HepG2 (cell line): Measurements from ENCODE around the gene LAMA5. TPM values are rescaled to one million over a fixed set of nuclear protein-coding genes. Genes with fewer than 3 reads are reported as not detected.

Experiments used
- ATAC-seq: fragments of 200-7000 bp; cut with Tn5 transposase; 3 replicates; pipeline ENCODE4 v1.9.1; 2020; ENCODE audit warnings: mild to moderate bottlenecking, moderate library complexity
- BruUV-seq: library from RNA; stranded (reverse); fragments of 400-500 nt; replicated peaks from 2 replicates; lab custom pipeline; 2021; lab: Mats Ljungman, UMichigan
- CTCF ChIA-PET: fragments of 300-600 bp; formaldehyde crosslinking; extraction: SDS; loops from one replicate; lab custom pipeline; 2021; ENCODE audit warnings: low total read pairs, inconsistent platforms, low intra/inter-chr PET ratio; lab: Yijun Ruan, JAX
- POLR2A ChIA-PET: fragments of 350-600 bp; sonication (Branson Sonifier 250); formaldehyde crosslinking; loops from one replicate; lab custom pipeline; 2020; ENCODE audit warnings: antibody characterized with exemption, inconsistent platforms; lab: Yijun Ruan, JAX
- DNase-seq: peaks from one replicate; pipeline ENCODE4 v3.0.0-alpha.2; 2015; ENCODE audit warnings: low spot score
- FAIRE-seq: peaks from 3 replicates; lab custom pipeline; 2011; peaks lifted over from hg19 to GRCh38; lab: Jason Lieb, UNC
- H2AFZ ChIP-seq: one replicate; pipeline ENCODE4 v1.6.1; 2011; ENCODE audit warnings: low read length, inconsistent platforms
- H3K27ac ChIP-seq: fragments of 300-600 bp; 3 replicates; pipeline ENCODE4 v1.8.0; 2011; ENCODE audit warnings: mixed run types, mild to moderate bottlenecking, mixed read lengths, low read length, inconsistent platforms; ENCODE audit not compliant: insufficient read depth; ENCODE audit errors: extremely low read length
- H3K27me3 ChIP-seq, 2 experiments: fragments of 200-600 bp in 1 of 2; 2 replicates in 1 of 2; 3 replicates in 1 of 2; pipeline versions ENCODE4 v1.6.0 to v1.8.0; 2011; ENCODE audit warnings: low read length in 2 of 2, mild to moderate bottlenecking in 2 of 2, moderate library complexity in 2 of 2, inconsistent platforms in 1 of 2; ENCODE audit not compliant: insufficient read depth in 2 of 2, control insufficient read depth in 1 of 2
- H3K36me3 ChIP-seq, 2 experiments: fragments of 200-600 bp in 1 of 2; replicated peaks in 1 of 2; 2 replicates in 1 of 2; 3 replicates in 1 of 2; pipeline versions ENCODE4 v1.5.1 to v1.8.0; 2011; ENCODE audit warnings: low read length in 2 of 2, inconsistent platforms in 1 of 2; ENCODE audit not compliant: insufficient read depth in 2 of 2, control insufficient read depth in 1 of 2
- H3K4me1 ChIP-seq: 2 replicates; pipeline ENCODE4 v1.5.1; 2012; ENCODE audit warnings: low read length, inconsistent platforms; ENCODE audit not compliant: insufficient read depth
- H3K4me2 ChIP-seq: 2 replicates; pipeline ENCODE4 v1.6.0; 2011; ENCODE audit warnings: low read depth, low read length, inconsistent platforms
- H3K4me3 ChIP-seq, 3 experiments: fragments of 200-600 bp in 1 of 3; sonication (generic), shearing (Covaris generic) in 1 of 3; replicated peaks in 1 of 3; 2 replicates each; pipeline ENCODE4 v1.5.1; 2011 to 2016; ENCODE audit warnings: low read length in 3 of 3, inconsistent platforms in 2 of 3, low read depth in 2 of 3, mild to moderate bottlenecking in 2 of 3, control low read depth in 1 of 3, mixed read lengths in 1 of 3; ENCODE audit not compliant: insufficient read depth in 1 of 3
- H3K79me2 ChIP-seq: one replicate; pipeline ENCODE4 v1.6.1; 2011; ENCODE audit warnings: low read length, inconsistent platforms; ENCODE audit not compliant: insufficient read depth
- H3K9ac ChIP-seq: 2 replicates; pipeline ENCODE4 v1.6.0; 2011; ENCODE audit warnings: mild to moderate bottlenecking, low read depth, low read length, inconsistent platforms; ENCODE audit not compliant: insufficient read depth
- H3K9me3 ChIP-seq: 2 replicates; pipeline ENCODE4 v1.5.1; 2012; ENCODE audit warnings: mild to moderate bottlenecking, low read length
- H4K20me1 ChIP-seq: 2 replicates; pipeline ENCODE4 v1.6.0; 2011; ENCODE audit warnings: inconsistent platforms, mild to moderate bottlenecking, low read length, moderate library complexity; ENCODE audit not compliant: insufficient read depth
- AGO2 ChIP-seq: fragments of 200-400 bp; formaldehyde crosslinking; optimal IDR thresholded peaks from 2 replicates; pipeline ENCODE3; 2017; ENCODE audit warnings: mild to moderate bottlenecking, low read depth, low read length, moderate library complexity
- NCOR1 ChIP-seq: fragments of 200-600 bp; sonication (generic); IDR thresholded peaks from 2 replicates; pipeline ENCODE4 v1.7.0; 2017; ENCODE audit warnings: antibody characterized with exemption, low read length, borderline replicate concordance
- RARA ChIP-seq: IDR thresholded peaks from 2 replicates; pipeline ENCODE4 v1.6.1; 2016; ENCODE audit warnings: missing genetic modification reagents, missing compliant biosample characterization
- U2AF2 ChIP-seq: fragments of 200-400 bp; formaldehyde crosslinking; IDR thresholded peaks from 2 replicates; pipeline ENCODE4 v1.6.1; 2017; ENCODE audit warnings: low read depth, mild to moderate bottlenecking, low read length
- ZBTB7B ChIP-seq: sonication (generic); formaldehyde crosslinking; IDR thresholded peaks from 2 replicates; pipeline ENCODE4 v1.4.0; 2020; ENCODE audit warnings: missing genetic modification reagents
- ZNF740 ChIP-seq: sonication (generic); formaldehyde crosslinking; IDR thresholded peaks from 2 replicates; pipeline ENCODE4 v1.4.0; 2020; ENCODE audit warnings: missing genetic modification reagents
- ZSCAN29 ChIP-seq: sonication (generic); formaldehyde crosslinking; conservative IDR thresholded peaks from 2 replicates; pipeline ENCODE4 v1.4.0; 2020; ENCODE audit warnings: mild to moderate bottlenecking, missing genetic modification reagents
- WGBS: methylation state at CpG from one replicate; pipeline ENCODE4 v1.1.6; 2017; ENCODE audit warnings: low lambda C conversion rate; 5-methylcytosine and 5-hydroxymethylcytosine counted together
- in situ Hi-C: cut with HindIII; loops from 2 replicates; pipeline ENCODE4 v1.10.0; 2017; ENCODE audit warnings: low pct_unique_long_range_greater_than_20kb; ENCODE audit not compliant: extremely low pct_ligation_motif_present
- intact Hi-C: fragments of 100-400 bp; cut with micrococcal nuclease; formaldehyde crosslinking; loops from one replicate; pipeline ENCODE4 v1.10.0; 2022; ENCODE audit not compliant: unreplicated experiment
- polyA plus RNA-seq, 8 experiments: library from polyadenylated mRNA; depleted of rRNA in 3 of 8; stranded (reverse) in 7 of 8; unstranded in 1 of 8; fragments of >200 nt; fragmentation: Illumina TruSeq in 4 of 8; extraction: Trizol in 4 of 8; gene quantifications; 2 replicates each; pipeline versions ENCODE4 v1.2.1 to v1.2.3, GENCODE V29; 2011 to 2016; ENCODE audit warnings: low read depth in 4 of 8, missing spikeins in 1 of 8, mixed read lengths in 1 of 8; ENCODE audit not compliant: insufficient read depth in 1 of 8
- total RNA-seq, 5 experiments: library from RNA; depleted of rRNA; stranded (reverse); fragments of >200 nt; fragmentation: Illumina TruSeq; extraction: Trizol; gene quantifications; 2 replicates each; pipeline ENCODE4 v1.2.3, GENCODE V29; 2016; ENCODE audit warnings: low read depth in 1 of 5

LAMA5 gene
- total and polyA plus RNA-seq, 2 of the 13 experiments (the other 11 are each of a cell fraction or from before 2014, with no cell fraction given) = 21.0 to 44.7 TPM

- TF ChIP-seq ZSCAN29 (CRISPR knock-in tag) = no peak
- no peak for TF ChIP-seq ZBTB7B (CRISPR knock-in tag)
- no peak for TF ChIP-seq NCOR1
Observed at GRCh38 chr20:62332421-62332820, 34.7 kb downstream of the LAMA5 start (continued).

- DNase-seq = no peak
- CTCF ChIA-PET = no interaction called here
- no peak overlapping the region for H3K4me2 ChIP-seq
- H3K9me3 ChIP-seq = no peaks in the 10 kb centered on the region
- peaks cover 74 to 93% of the 10 kb centered on the region in 2 experiments for H3K36me3 ChIP-seq
- H3K27me3 ChIP-seq = no peaks in the 10 kb centered on the region
- no peaks in the 10 kb centered on the region for H3K79me2 ChIP-seq
- TF ChIP-seq RARA (CRISPR knock-in tag) (no peak), U2AF2 (no peak), ZNF740 (CRISPR knock-in tag) (peak; percentile 41; the same call in 1 of the 2 replicates), AGO2 (peak; percentile 18)
- TF ChIP-seq, all 625 proteins: peak for 2
- no peaks in the 10 kb centered on the region for H3K4me1 ChIP-seq
- FAIRE-seq (no peak), ATAC-seq (no peak)
- no peaks in the 10 kb centered on the region; the same call in 1 of the 2 replicates for H4K20me1 ChIP-seq
- H3K27ac ChIP-seq = no peak overlapping the region
- POLR2A ChIA-PET = interaction anchor here (1.4 kb wide), 1 partner anchor 44 kb away, joined by 3 read pairs; no protein-coding TSS in a partner anchor
- H3K9ac ChIP-seq = no peak overlapping the region
- no peak overlapping the region for H2AFZ ChIP-seq
- in situ Hi-C loops (no loop called here), intact Hi-C loops (no loop called here)
- no peak overlapping the region for H3K4me3 ChIP-seq
- no TSS peak for BruUV-seq
- WGBS = 98% methylated on average over 19 of the region's 19 CpGs
Observed at GRCh38 chr20:62331347-62331746, 35.8 kb downstream of the LAMA5 start.
